ENCODE results near the gene PHACTR2. TPM values are rescaled to one million over a fixed set of nuclear protein-coding genes. Genes with fewer than 3 reads are reported as not detected.
A peak's percentile ranks its signal among the peaks of the same experiment; 100 is the strongest.

Gene PHACTR2
- total and polyA plus RNA-seq, 2 of the 13 experiments (the other 11 are each of a cell fraction or from before 2014, with no cell fraction given) = 11.3 to 28.2 TPM

DNA sequence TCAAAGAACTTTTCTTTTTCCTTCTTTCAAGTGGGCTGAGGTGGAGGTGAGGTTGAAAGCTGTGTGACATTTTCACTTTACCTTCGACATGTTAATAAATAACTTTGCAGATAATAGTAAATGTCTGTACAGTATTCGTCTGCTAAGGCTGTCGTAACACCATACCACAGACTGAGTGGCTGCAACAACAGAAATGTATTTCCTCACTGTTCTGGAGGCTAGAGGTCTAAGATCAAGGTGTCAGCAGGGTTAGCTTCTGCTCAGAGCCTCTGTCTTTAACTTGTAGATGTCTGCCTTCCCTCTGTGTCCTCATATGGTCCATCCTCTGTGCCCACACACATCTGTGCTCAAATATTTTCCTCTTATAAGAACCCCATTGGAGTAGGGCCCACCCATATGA lies 14.9 kb downstream of the PHACTR2 start (continued):
- peak; percentile 39; the same call in 1 of the 2 replicates for TF ChIP-seq ZNF205 (CRISPR knock-in tag; IDR thresholded peaks at IDR 0.05)
- TF ChIP-seq RFXAP (CRISPR knock-in tag; IDR thresholded peaks at IDR 0.05; ENCODE audit: borderline replicate concordance) = no peak; the same call in 1 of the 2 replicates
- no peak for TF ChIP-seq WIZ (CRISPR knock-in tag; IDR thresholded peaks at IDR 0.05)
- TF ChIP-seq ZNF841 (CRISPR knock-in tag; IDR thresholded peaks at IDR 0.05; ENCODE audit: borderline replicate concordance) = no peak
- TF ChIP-seq ZNF17 (CRISPR knock-in tag; IDR thresholded peaks at IDR 0.05) = no peak
- TF ChIP-seq AKAP8 (CRISPR knock-in tag; IDR thresholded peaks at IDR 0.05) = no peak
- TF ChIP-seq ZBTB1 (CRISPR knock-in tag; IDR thresholded peaks at IDR 0.05; ENCODE audit: borderline replicate concordance) = no peak
- TF ChIP-seq KAT8 (CRISPR knock-in tag; IDR thresholded peaks at IDR 0.05) = peak; percentile 80
- no peak for TF ChIP-seq LCORL (IDR thresholded peaks at IDR 0.05)
- TF ChIP-seq LCORL (CRISPR knock-in tag; IDR thresholded peaks at IDR 0.05) = peak; percentile 58; the same call in 1 of the 2 replicates
- TF ChIP-seq ZNF737 (CRISPR knock-in tag; IDR thresholded peaks at IDR 0.05; ENCODE audit: borderline replicate concordance) = no peak
- no peak for TF ChIP-seq KAT2B (IDR thresholded peaks at IDR 0.05; ENCODE audit: borderline replicate concordance, low read depth, low read length)
- TF ChIP-seq YEATS2 (CRISPR knock-in tag; IDR thresholded peaks at IDR 0.05; ENCODE audit: borderline replicate concordance) = peak; percentile 41; the same call in 1 of the 2 replicates
- no peak for TF ChIP-seq ZNF446 (CRISPR knock-in tag; IDR thresholded peaks at IDR 0.05)
- TF ChIP-seq ATF7 (IDR thresholded peaks at IDR 0.05) = peak; percentile 5; the same call in 1 of the 2 replicates
- TF ChIP-seq ATF7 (CRISPR knock-in tag; IDR thresholded peaks at IDR 0.05) = no peak
- TF ChIP-seq PCBP2 (optimal IDR thresholded peaks at IDR 0.05; ENCODE audit: low read depth, low read length, poor library complexity, severe bottlenecking) = no peak
- no peak for TF ChIP-seq GATAD1 (CRISPR knock-in tag; IDR thresholded peaks at IDR 0.05)
- TF ChIP-seq, protein P1, sequence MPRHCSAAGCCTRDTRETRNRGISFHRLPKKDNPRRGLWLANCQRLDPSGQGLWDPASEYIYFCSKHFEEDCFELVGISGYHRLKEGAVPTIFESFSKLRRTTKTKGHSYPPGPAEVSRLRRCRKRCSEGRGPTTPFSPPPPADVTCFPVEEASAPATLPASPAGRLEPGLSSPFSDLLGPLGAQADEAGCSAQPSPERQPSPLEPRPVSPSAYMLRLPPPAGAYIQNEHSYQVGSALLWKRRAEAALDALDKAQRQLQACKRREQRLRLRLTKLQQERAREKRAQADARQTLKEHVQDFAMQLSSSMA (CRISPR knock-in tag; IDR thresholded peaks at IDR 0.05) = no peak
- no peak for TF ChIP-seq ZNF570 (CRISPR knock-in tag; IDR thresholded peaks at IDR 0.05; ENCODE audit: borderline replicate concordance)
- TF ChIP-seq ZNF746 (CRISPR knock-in tag; IDR thresholded peaks at IDR 0.05) = no peak; the same call in 1 of the 2 replicates
- peak; percentile 87 for TF ChIP-seq RBAK (CRISPR knock-in tag; IDR thresholded peaks at IDR 0.05)
- TF ChIP-seq ZNF260 (CRISPR knock-in tag; IDR thresholded peaks at IDR 0.05; ENCODE audit: borderline replicate concordance, low read depth) = no peak
- TF ChIP-seq ZNF792 (CRISPR knock-in tag; IDR thresholded peaks at IDR 0.05) = peak; percentile 99
- 0 out of 2 replicates have a peak, but pooled peaks have one; percentile 65 for TF ChIP-seq KLF6 (CRISPR knock-in tag; IDR thresholded peaks at IDR 0.05)
- no peak for TF ChIP-seq NFYC (CRISPR knock-in tag; IDR thresholded peaks at IDR 0.05)
- no peak for TF ChIP-seq ZNF367 (CRISPR knock-in tag; IDR thresholded peaks at IDR 0.05; ENCODE audit: borderline replicate concordance)
- TF ChIP-seq, protein P2, sequence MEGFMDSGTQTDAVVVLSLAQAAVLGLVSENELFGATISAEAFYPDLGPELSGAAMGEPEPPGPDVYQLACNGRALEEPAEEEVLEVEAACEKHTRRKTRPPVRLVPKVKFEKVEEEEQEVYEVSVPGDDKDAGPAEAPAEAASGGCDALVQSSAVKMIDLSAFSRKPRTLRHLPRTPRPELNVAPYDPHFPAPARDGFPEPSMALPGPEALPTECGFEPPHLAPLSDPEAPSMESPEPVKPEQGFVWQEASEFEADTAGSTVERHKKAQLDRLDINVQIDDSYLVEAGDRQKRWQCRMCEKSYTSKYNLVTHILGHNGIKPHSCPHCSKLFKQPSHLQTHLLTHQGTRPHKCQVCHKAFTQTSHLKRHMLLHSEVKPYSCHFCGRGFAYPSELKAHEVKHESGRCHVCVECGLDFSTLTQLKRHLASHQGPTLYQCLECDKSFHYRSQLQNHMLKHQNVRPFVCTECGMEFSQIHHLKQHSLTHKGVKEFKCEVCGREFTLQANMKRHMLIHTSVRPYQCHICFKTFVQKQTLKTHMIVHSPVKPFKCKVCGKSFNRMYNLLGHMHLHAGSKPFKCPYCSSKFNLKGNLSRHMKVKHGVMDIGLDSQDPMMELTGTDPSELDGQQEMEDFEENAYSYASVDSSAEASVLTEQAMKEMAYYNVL (CRISPR knock-in tag; IDR thresholded peaks at IDR 0.05; ENCODE audit: borderline replicate concordance) = peak; percentile 85; the same call in 1 of the 2 replicates
- TF ChIP-seq FOXA3 (CRISPR knock-in tag; IDR thresholded peaks at IDR 0.05) = peak; percentile 93
- peak; percentile 89 for TF ChIP-seq TBX2 (CRISPR knock-in tag; IDR thresholded peaks at IDR 0.05; ENCODE audit: borderline replicate concordance)
- no peak for TF ChIP-seq JUNB (CRISPR knock-in tag; IDR thresholded peaks at IDR 0.05; ENCODE audit: borderline replicate concordance)
- TF ChIP-seq SRSF9 (IDR thresholded peaks at IDR 0.05; ENCODE audit: borderline replicate concordance, insufficient read depth, low read depth, low read length, poor library complexity, severe bottlenecking) = no peak
- peak; percentile 88 for TF ChIP-seq PPARG (CRISPR knock-in tag; conservative IDR thresholded peaks at IDR 0.05)

All from HepG2 (cell line).